Chondrocyte (in vitro differentiated cells): ENCODE measurements around the gene AKR7A2. TPM values are rescaled to one million over a fixed set of nuclear protein-coding genes. Genes with fewer than 3 reads are reported as not detected.

Experiments
- DNase-seq: peaks from one replicate; pipeline ENCODE4 v3.0.0; 2021; ENCODE audit warnings: mixed read lengths, low spot score
- H3K27ac Mint-ChIP-seq: one replicate; pipeline ENCODE4 v1.8.0; 2021; ENCODE audit warnings: mild to moderate bottlenecking, moderate library complexity, mixed read lengths; ENCODE audit not compliant: unreplicated experiment
- H3K27me3 Mint-ChIP-seq: 2 replicates; pipeline ENCODE4 v1.8.0; 2021; ENCODE audit warnings: low read depth, mixed read lengths
- H3K36me3 Mint-ChIP-seq: 2 replicates; pipeline ENCODE4 v1.8.0; 2021; ENCODE audit warnings: low read depth, mixed read lengths
- H3K4me1 Mint-ChIP-seq: 2 replicates; pipeline ENCODE4 v1.8.0; 2021; ENCODE audit warnings: low read depth, mild to moderate bottlenecking, mixed read lengths
- H3K4me3 Mint-ChIP-seq: one replicate; pipeline ENCODE4 v1.8.0; 2021; ENCODE audit warnings: mild to moderate bottlenecking, moderate library complexity, mixed read lengths; ENCODE audit not compliant: unreplicated experiment
- H3K9me3 Mint-ChIP-seq: 2 replicates; pipeline ENCODE4 v1.8.0; 2021; ENCODE audit warnings: low read depth, mixed read lengths
- CTCF ChIP-seq: fragments of 200-600 bp; sonication (generic); IDR thresholded peaks from 2 replicates; pipeline ENCODE4 v1.5.0; 2021; ENCODE audit warnings: antibody characterized with exemption, mild to moderate bottlenecking, moderate library complexity
- total RNA-seq: library from RNA; stranded (reverse); gene quantifications from 3 replicates; pipeline ENCODE4 v1.2.1, GENCODE V29; 2021

Gene AKR7A2
- total RNA-seq, 1 donor from 2014 or later, result 46.6 TPM

- no peaks in the 10 kb centered on the region for H3K4me1 Mint-ChIP-seq
- peaks cover 36% of the 10 kb centered on the region for H3K36me3 Mint-ChIP-seq
- no peaks in the 10 kb centered on the region for H3K27me3 Mint-ChIP-seq
- H3K27ac Mint-ChIP-seq, result no peak overlapping the region
- no peak for DNase-seq
- no peaks in the 10 kb centered on the region for H3K9me3 Mint-ChIP-seq
- no peak for TF ChIP-seq CTCF
- H3K4me3 Mint-ChIP-seq, result no peak overlapping the region
Measured at GRCh38 chr1:19352839-19353238, 40.9 kb upstream of the AKR7A2 start.

- Mint-ChIP-seq H3K36me3 (peaks cover 32% of the 10 kb centered on the region), H3K27ac (no peak overlapping the region), H3K27me3 (no peaks in the 10 kb centered on the region), H3K4me3 (no peak overlapping the region), H3K9me3 (no peaks in the 10 kb centered on the region), H3K4me1 (no peaks in the 10 kb centered on the region)
- TF ChIP-seq CTCF, result no peak
- no peak for DNase-seq
Measured at GRCh38 chr1:19351873-19352272, 39.9 kb upstream of the AKR7A2 start.

GRCh38 chr1:19350566-19350965, 38.6 kb upstream of the AKR7A2 start:
- TF ChIP-seq CTCF, result no peak
- Mint-ChIP-seq H3K27ac (no peak overlapping the region), H3K36me3 (peaks cover 29% of the 10 kb centered on the region), H3K4me3 (no peak overlapping the region), H3K9me3 (no peaks in the 10 kb centered on the region), H3K4me1 (no peaks in the 10 kb centered on the region), H3K27me3 (no peaks in the 10 kb centered on the region)
- DNase-seq, result no peak

- H3K4me1 Mint-ChIP-seq, result no peaks in the 10 kb centered on the region
- DNase-seq, result no peak
- H3K36me3 Mint-ChIP-seq, result peaks cover 25% of the 10 kb centered on the region
- no peak for TF ChIP-seq CTCF
- no peak overlapping the region for H3K4me3 Mint-ChIP-seq
- H3K27me3 Mint-ChIP-seq, result no peaks in the 10 kb centered on the region
- no peak overlapping the region for H3K27ac Mint-ChIP-seq
- H3K9me3 Mint-ChIP-seq, result no peaks in the 10 kb centered on the region
Measured at GRCh38 chr1:19349999-19350398, 38.1 kb upstream of the AKR7A2 start.

- no peak for TF ChIP-seq CTCF
- Mint-ChIP-seq H3K9me3 (no peaks in the 10 kb centered on the region), H3K4me3 (no peak overlapping the region), H3K27ac (no peak overlapping the region), H3K4me1 (no peaks in the 10 kb centered on the region), H3K27me3 (no peaks in the 10 kb centered on the region), H3K36me3 (peaks cover 24% of the 10 kb centered on the region)
- no peak for DNase-seq
Measured at GRCh38 chr1:19348441-19349198, 36.7 kb upstream of the AKR7A2 start.
